ENCODE results near the gene SUMO2. TPM values are rescaled to one million over a fixed set of nuclear protein-coding genes. Genes with fewer than 3 reads are reported as not detected.
"Not testable (repeated sequence)": the region's sequence is repeated elsewhere in the genome, so short reads cannot be mapped to it uniquely, and the experiment has no call there.

SUMO2 gene
- total RNA-seq, 1 donor from 2014 or later: 776 TPM

GRCh38 chr17:75163074-75163473 lies 19.7 kb downstream of the SUMO2 start:
- no peak for TF ChIP-seq CTCF (conservative IDR thresholded peaks at IDR 0.05)
- H3K27me3 Mint-ChIP-seq (ENCODE audit: low read depth): no peaks in the 10 kb centered on the region
- no peak for DNase-seq (ENCODE audit: low read depth, low spot score)
- H3K9me3 Mint-ChIP-seq: no peaks in the 10 kb centered on the region
- no peak overlapping the region for H3K4me3 Mint-ChIP-seq
- H3K27ac Mint-ChIP-seq (ENCODE audit: unreplicated experiment): no peak overlapping the region
- H3K36me3 Mint-ChIP-seq (ENCODE audit: low read depth): peaks cover 19% of the 10 kb centered on the region
- H3K4me1 Mint-ChIP-seq: no peaks in the 10 kb centered on the region

GRCh38 chr17:75160211-75160610 lies 22.5 kb downstream of the SUMO2 start:
- Mint-ChIP-seq H3K4me3 (no peak overlapping the region), H3K27ac (ENCODE audit: unreplicated experiment) (no peak overlapping the region)

GRCh38 chr17:75159196-75160031 lies 23.3 kb downstream of the SUMO2 start:
- Mint-ChIP-seq H3K9me3 (no peaks in the 10 kb centered on the region), H3K36me3 (ENCODE audit: low read depth) (peaks cover 16% of the 10 kb centered on the region), H3K4me1 (peaks cover 4% of the 10 kb centered on the region), H3K27ac (ENCODE audit: unreplicated experiment) (no peak overlapping the region), H3K27me3 (ENCODE audit: low read depth) (peaks cover 5% of the 10 kb centered on the region), H3K4me3 (peak overlapping the region; percentile 56)
- TF ChIP-seq CTCF (conservative IDR thresholded peaks at IDR 0.05): no peak
- DNase-seq (ENCODE audit: low read depth, low spot score): no peak

More at GRCh38 chr17:75160211-75160610, 22.5 kb downstream of the SUMO2 start:
- no peak for TF ChIP-seq CTCF (conservative IDR thresholded peaks at IDR 0.05)
- Mint-ChIP-seq H3K36me3 (ENCODE audit: low read depth) (peaks cover 17% of the 10 kb centered on the region), H3K27me3 (ENCODE audit: low read depth) (peaks cover 3% of the 10 kb centered on the region), H3K9me3 (no peaks in the 10 kb centered on the region), H3K4me1 (no peaks in the 10 kb centered on the region)
- DNase-seq (ENCODE audit: low read depth, low spot score): no peak

GRCh38 chr17:75158480-75158879 lies 24.3 kb downstream of the SUMO2 start:
- peaks cover 12% of the 10 kb centered on the region for H3K36me3 Mint-ChIP-seq (ENCODE audit: low read depth)

GRCh38 chr17:75155191-75155601 lies 27.6 kb downstream of the SUMO2 start:
- H3K27ac Mint-ChIP-seq (ENCODE audit: unreplicated experiment): no peak overlapping the region
- no peak for DNase-seq (ENCODE audit: low read depth, low spot score)
- H3K4me3 Mint-ChIP-seq: peak overlapping the region; percentile 89

More at GRCh38 chr17:75158480-75158879, 24.3 kb downstream of the SUMO2 start:
- H3K27ac Mint-ChIP-seq (ENCODE audit: unreplicated experiment); H3K4me1 Mint-ChIP-seq; H3K9me3 Mint-ChIP-seq; H3K27me3 Mint-ChIP-seq (ENCODE audit: low read depth); DNase-seq (ENCODE audit: low read depth, low spot score): not testable (repeated sequence)
- peak overlapping the region; percentile 5 for H3K4me3 Mint-ChIP-seq

More at GRCh38 chr17:75155191-75155601, 27.6 kb downstream of the SUMO2 start:
- peaks cover 20% of the 10 kb centered on the region for H3K4me1 Mint-ChIP-seq
- no peaks in the 10 kb centered on the region for H3K9me3 Mint-ChIP-seq
- TF ChIP-seq CTCF (conservative IDR thresholded peaks at IDR 0.05): no peak
- peaks cover 14% of the 10 kb centered on the region for H3K27me3 Mint-ChIP-seq (ENCODE audit: low read depth)
- peaks cover 16% of the 10 kb centered on the region for H3K36me3 Mint-ChIP-seq (ENCODE audit: low read depth)
